Measurements from ENCODE around the gene SRRD.

- no peak for TF ChIP-seq EZH2 (IDR thresholded peaks at IDR 0.05)
- no peak for TF ChIP-seq POLR2AphosphoS5 (IDR thresholded peaks at IDR 0.05; ENCODE audit: borderline replicate concordance, low read depth, low read length)
Measured at GRCh38 chr22:26481112-26481693, 2.5 kb upstream of the SRRD start.

All from SK-N-MC (cell line).